Stimulated activated CD8-positive, alpha-beta memory T cell treated with anti-CD3 and anti-CD28 coated beads, Interleukin-4, amount 100 ng/mL, for 24 hours (primary cell): ENCODE results near the gene MCF2L2.
"Not testable (repeated sequence)": the region's sequence is repeated elsewhere in the genome, so short reads cannot be mapped to it uniquely, and the experiment has no call there.

Source experiments
- DNase-seq: peaks from one replicate; pipeline ENCODE4 v3.0.0-alpha.2; 2020; ENCODE audit warnings: low read depth

MCF2L2 gene

GRCh38 chr3:183202004-183202722 lies 226.3 kb downstream of the MCF2L2 start:
- DNase-seq: no peak

- no peak for DNase-seq
Measured at GRCh38 chr3:183198939-183199338, 229.5 kb downstream of the MCF2L2 start.

- DNase-seq: no peak
Measured at GRCh38 chr3:183197734-183198133, 230.7 kb downstream of the MCF2L2 start.

DNA sequence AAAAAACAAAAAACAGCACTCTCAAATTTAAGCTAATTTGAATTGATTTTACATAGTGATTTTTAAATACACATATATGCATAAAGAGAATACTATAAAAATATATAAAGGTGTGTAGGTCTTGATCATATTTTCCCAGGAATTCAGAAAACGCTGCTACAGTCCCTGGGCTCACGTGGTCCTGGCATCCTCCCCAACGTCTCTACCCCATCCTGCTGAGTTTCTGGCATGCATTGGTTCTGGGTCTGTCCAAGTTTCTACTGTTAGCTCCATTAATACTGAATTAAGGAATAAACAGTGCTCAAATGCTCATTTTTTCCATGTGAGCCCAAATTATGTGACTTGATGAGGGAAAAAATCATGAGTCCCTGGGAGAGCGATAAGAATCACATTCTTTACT lies 233.2 kb downstream of the MCF2L2 start:
- no peak for DNase-seq

- DNase-seq: no peak
Measured at GRCh38 chr3:183193762-183194689, 234.4 kb downstream of the MCF2L2 start.

DNA sequence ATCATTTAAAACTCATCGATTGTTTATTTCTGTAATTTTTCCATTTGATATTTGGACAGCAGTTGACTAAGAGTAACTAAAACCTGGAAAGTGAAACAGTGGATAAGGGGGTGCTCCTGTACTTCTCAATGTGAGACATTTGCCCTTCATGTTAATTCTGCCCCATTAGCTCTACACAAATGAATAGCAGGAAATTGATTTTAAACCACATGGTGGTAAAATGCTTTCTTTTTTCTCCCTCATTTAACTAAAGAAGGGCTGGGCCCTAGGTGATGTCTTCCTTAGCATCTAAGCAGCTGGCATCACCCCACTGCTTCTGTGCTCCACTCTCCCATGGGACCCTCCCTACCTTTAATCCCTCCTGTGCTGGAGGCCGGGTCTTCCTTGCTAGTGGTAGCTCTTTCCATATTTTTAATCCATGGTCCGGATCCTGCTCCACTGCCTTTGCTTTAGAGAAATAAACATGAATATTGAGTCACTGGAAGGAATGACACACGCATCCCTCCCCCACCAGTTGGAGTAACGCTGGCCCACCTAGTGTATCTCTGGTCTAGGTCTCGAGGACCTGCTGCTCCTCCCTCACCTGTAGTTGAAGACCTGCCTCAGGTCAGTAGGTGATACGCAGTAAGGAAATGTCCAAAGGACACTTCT lies 235.6 kb downstream of the MCF2L2 start:
- no peak for DNase-seq

- no peak for DNase-seq
Measured at GRCh38 chr3:183189641-183190040, 238.8 kb downstream of the MCF2L2 start.

DNA sequence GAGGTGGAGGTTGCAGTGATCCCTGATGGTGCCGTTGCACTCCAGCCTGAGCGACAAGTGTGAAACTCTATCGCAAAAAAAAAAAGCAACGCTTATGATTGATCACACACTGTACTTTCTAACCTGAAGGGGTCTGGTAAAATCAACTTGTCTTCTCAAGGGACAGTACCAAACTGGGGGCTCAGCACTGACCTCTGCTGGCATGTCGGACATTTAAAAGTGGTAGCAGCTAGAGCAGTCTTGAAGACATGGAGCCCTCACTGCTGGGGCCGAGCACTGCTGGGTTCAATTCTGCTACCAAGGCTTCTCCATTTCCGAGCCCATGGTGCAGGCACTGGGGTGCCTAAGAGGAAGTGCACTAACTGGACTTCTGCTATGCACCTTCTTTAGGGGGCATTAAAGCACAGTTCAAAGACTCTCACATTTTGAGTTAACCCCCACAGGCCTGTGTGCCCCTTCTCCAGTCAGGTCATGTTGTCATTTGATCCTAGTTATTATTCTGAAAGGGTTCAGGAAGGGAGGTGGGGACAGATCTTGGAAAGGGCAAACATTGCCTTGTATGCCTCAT lies 239.4 kb downstream of the MCF2L2 start:
- DNase-seq: no peak

- no peak for DNase-seq
Measured at GRCh38 chr3:183185696-183186095, 242.7 kb downstream of the MCF2L2 start.

DNA sequence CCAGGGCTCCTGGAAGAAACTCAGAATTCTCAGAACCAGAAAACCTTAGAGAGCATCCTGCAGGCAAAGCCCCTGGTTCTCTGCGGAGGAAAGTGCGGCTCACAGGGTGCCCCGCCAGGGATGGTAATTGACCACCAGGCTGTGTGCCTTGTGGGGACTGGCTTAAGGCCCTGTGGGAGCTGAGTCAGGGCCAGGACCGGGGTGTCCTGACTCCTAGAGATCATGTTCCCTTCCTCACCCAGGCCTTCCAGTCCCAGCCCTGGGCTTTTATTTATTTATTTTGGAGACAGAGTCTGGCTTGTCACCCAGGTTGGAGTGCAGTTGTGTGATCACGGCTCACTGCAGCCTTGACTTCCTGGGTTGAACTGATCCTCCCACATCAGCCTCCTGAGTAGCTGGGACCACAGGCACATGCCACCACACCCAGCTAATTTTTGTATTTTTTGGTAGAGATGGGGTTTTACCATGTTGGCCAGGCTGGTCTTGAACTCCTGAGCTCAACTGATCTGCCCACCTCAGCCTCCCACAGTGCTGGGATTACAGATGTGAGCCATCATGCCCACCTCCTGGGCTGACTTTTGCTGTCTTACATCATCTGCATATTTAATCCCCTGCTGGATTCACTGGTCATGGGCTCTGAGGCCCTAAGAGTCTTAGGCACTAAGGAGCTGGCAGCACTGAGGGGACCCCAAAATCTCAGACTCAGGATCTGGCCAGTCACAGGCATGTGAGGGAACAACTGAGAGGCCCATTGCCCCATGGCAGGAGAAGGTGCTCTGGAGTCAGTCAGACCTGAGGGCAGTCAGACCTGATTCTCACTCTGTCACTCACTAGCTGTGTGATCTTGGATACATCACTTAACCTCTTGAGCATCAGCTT lies 245.4 kb downstream of the MCF2L2 start:
- DNase-seq: no peak

- DNase-seq: no peak
Measured at GRCh38 chr3:183182073-183182472, 246.3 kb downstream of the MCF2L2 start.

DNA sequence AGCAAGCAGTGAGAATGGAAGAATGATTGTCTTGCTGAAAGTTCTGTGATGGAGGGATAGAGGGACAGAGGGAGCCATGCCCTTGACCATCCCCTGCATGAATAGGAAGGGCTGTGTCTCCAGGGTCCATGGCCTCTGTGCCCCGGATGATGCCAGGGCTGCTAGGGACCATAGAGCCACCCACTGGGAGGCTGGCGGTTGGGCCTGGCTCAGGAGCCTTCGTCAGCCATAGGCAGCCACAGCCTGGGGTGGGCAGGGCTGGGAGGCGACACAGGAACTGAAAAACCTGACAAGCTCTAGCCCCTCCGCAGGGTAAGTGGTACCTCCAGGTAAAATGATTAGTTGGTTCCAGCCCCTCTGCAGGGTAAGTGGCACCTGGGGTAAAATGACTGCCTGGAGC lies 246.8 kb downstream of the MCF2L2 start:
- no peak for DNase-seq

GRCh38 chr3:183180784-183181295 lies 247.6 kb downstream of the MCF2L2 start:
- DNase-seq: no peak

- DNase-seq: no peak
Measured at GRCh38 chr3:183180110-183180783, 248.2 kb downstream of the MCF2L2 start.

DNA sequence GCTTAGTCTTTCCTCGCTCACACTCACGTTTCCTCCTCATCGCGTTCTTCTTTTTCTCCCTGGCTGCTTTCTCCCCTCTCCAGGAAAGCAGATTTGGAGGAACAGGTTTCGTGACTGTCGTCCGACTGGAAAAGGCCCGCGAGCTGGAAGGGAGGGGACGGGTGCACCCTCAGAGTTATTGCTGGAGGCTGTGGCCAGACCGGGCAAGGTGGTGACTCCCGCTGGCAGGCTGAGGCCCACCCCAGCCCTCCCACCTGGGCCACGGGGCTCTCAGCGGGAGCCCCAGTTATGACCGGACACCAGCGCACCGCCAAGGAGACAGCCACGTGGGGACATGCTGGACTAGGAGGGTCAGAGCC lies 248.9 kb downstream of the MCF2L2 start:
- not testable (repeated sequence) for DNase-seq

- DNase-seq: peak; percentile 33
Measured at GRCh38 chr3:183178833-183179549, 249.4 kb downstream of the MCF2L2 start.

DNA sequence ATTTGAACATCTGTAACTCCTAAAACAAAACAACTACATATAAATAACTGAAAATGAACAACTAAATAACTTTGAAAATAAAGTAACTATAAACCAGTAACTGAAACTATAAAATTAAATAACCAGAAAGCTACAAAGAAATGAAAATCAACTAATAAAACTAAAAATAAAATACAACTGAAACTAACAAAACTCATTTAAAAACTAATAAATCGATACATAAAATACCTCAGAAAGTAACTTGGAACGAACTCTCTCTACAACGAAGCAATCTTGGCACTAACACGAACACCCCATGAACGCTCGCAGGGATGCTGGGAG lies 249.9 kb downstream of the MCF2L2 start:
- DNase-seq: no peak

DNA sequence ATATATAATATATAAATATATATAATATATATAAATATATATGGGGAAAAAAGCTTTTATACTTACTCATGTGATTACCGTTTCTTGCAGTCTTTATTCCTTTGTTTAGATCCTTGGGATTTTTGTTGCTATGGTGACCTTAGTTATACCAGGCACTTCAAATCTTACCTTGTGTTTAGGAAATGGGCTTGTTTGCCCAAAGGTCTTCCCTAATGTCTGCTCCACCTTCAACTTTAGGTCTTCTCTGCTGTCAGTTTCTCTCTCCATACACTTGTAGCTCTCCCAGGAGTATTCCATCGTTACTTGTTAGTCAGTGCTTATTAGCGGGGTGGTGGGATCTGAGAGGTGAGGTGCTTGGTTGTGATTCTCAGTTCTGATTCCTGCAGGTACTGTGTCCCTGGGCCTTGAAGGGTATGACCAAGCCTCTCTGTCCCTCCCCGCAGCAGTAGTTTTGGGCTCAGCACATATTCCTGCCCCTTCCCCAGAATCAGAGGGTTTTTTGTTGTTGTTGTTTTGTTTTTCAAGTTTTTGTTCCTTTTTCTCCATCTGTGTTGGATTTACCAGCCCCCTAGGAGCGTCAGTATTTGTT lies 256.3 kb downstream of the MCF2L2 start:
- DNase-seq: no peak

DNA sequence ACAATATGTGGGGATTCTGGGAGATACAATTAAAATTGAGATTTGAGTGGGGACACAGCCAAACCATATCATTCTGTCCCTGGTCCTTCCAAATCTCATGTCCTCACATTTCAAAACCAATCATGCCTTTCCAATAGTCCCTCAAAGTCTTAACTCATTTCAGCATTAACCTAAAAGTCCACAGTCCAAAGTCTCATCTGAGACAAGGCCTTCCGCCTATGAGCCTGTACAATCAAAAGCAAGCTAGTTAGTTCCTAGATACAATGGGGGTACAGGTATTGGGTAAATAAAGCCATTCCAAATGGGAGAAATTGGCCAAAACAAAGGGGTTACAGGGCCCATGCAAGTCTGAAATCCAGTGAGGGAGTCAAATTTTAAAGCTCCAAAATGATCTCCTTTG lies 260.4 kb downstream of the MCF2L2 start:
- not testable (repeated sequence) for DNase-seq

GRCh38 chr3:183163563-183163962 lies 264.9 kb downstream of the MCF2L2 start:
- no peak for DNase-seq
